ENCODE measurements around the gene SDF4.

- TF ChIP-seq CTCF (IDR thresholded peaks at IDR 0.05) (no peak), POLR2A (IDR thresholded peaks at IDR 0.05) (no peak)
Measured at GRCh38 chr1:1225913-1226312, 5.9 kb downstream of the SDF4 start.

Data from heart left ventricle (tissue), 13 donors.